ENCODE measurements around the gene JPH2.
"Not testable (repeated sequence)": the region's sequence is repeated elsewhere in the genome, so short reads cannot be mapped to it uniquely, and the experiment has no call there.

JPH2 gene

GRCh38 chr20:44187054-44187771 lies at the start of gene JPH2:
JPH2 (minus strand) TSS chr20:44187188; CDS start chr20:44186705, 483 bp downstream.
- no peak for TF ChIP-seq ZFX (IDR thresholded peaks at IDR 0.05)
- TF ChIP-seq CTCF (conservative IDR thresholded peaks at IDR 0.05): no peak
- H3K27ac ChIP-seq: no peak within 1 kb of the TSS

GRCh38 chr20:44235702-44236101 lies 48.7 kb upstream of the JPH2 start:
- no peak for TF ChIP-seq CTCF (conservative IDR thresholded peaks at IDR 0.05)
- no peak for TF ChIP-seq ZFX (IDR thresholded peaks at IDR 0.05)

GRCh38 chr20:44234566-44235317 lies 47.8 kb upstream of the JPH2 start:
- TF ChIP-seq ZFX (IDR thresholded peaks at IDR 0.05) (no peak), CTCF (conservative IDR thresholded peaks at IDR 0.05) (no peak)
- H3K27ac ChIP-seq: no peak overlapping the region

More at GRCh38 chr20:44235702-44236101, 48.7 kb upstream of the JPH2 start:
- H3K27ac ChIP-seq: no peak overlapping the region

GRCh38 chr20:44233436-44234016 lies 46.5 kb upstream of the JPH2 start:
- TF ChIP-seq ZFX (IDR thresholded peaks at IDR 0.05) (no peak), CTCF (conservative IDR thresholded peaks at IDR 0.05) (no peak)
- H3K27ac ChIP-seq: no peak overlapping the region

- H3K27ac ChIP-seq: not testable (repeated sequence)
Measured at GRCh38 chr20:44232469-44232856, 45.5 kb upstream of the JPH2 start.

- no peak for TF ChIP-seq ZFX (IDR thresholded peaks at IDR 0.05)
- TF ChIP-seq CTCF (conservative IDR thresholded peaks at IDR 0.05): no peak
- no peak overlapping the region for H3K27ac ChIP-seq
Measured at GRCh38 chr20:44231713-44232468, 44.9 kb upstream of the JPH2 start.

- no peak overlapping the region for H3K27ac ChIP-seq
- no peak for TF ChIP-seq ZFX (IDR thresholded peaks at IDR 0.05)
- TF ChIP-seq CTCF (conservative IDR thresholded peaks at IDR 0.05): no peak
Measured at GRCh38 chr20:44231193-44231592, 44.2 kb upstream of the JPH2 start.

Data from C4-2B (cell line).